Sigmoid colon (tissue), 7 donors: ENCODE data around the gene YWHAG. TPM values are rescaled to one million over a fixed set of nuclear protein-coding genes. Genes with fewer than 3 reads are reported as not detected.

Experiments
- DNase-seq: peaks from one replicate; pipeline ENCODE4 v3.0.0-alpha.2; 2019
- H3K27ac ChIP-seq, 4 donors: fragments of 200-600 bp; sonication (generic); one replicate each; pipeline ENCODE4 v1.5.1; 2016 to 2019; ENCODE audit warnings: mild to moderate bottlenecking in 1 of 4
- H3K27me3 ChIP-seq, 3 donors: fragments of 200-600 bp; sonication (generic); one replicate each; pipeline ENCODE4 v1.5.1; 2019; ENCODE audit warnings: mild to moderate bottlenecking in 1 of 3
- H3K36me3 ChIP-seq, 4 donors: fragments of 200-600 bp; sonication (generic); one replicate each; pipeline ENCODE4 v1.5.1; 2016 to 2019
- H3K4me1 ChIP-seq, 4 donors: fragments of 200-600 bp; sonication (generic); one replicate each; pipeline ENCODE4 v1.5.1; 2017 to 2019
- H3K4me3 ChIP-seq, 4 donors: fragments of 200-600 bp; sonication (generic); one replicate each; pipeline ENCODE4 v1.5.1; 2017 to 2019; ENCODE audit warnings: mild to moderate bottlenecking in 2 of 4, moderate library complexity in 1 of 4
- H3K9me3 ChIP-seq, 4 donors: fragments of 200-600 bp in 3 of 4; sonication (generic) in 3 of 4; one replicate each; pipeline versions ENCODE4 v1.5.1 to v1.6.1; 2013 to 2019
- CTCF ChIP-seq, 4 experiments: fragments of 450-650 bp in 3 of 4; fragments of 200-600 bp in 1 of 4; IDR thresholded peaks; one replicate each; pipeline ENCODE4 v1.5.1; 2016 to 2019; ENCODE audit warnings: antibody characterized with exemption in 4 of 4, mild to moderate bottlenecking in 3 of 4, moderate library complexity in 2 of 4
- EP300 ChIP-seq, 4 donors: sonication (generic); formaldehyde crosslinking; IDR thresholded peaks; one replicate each; pipeline ENCODE4 v1.6.1; 2017; ENCODE audit warnings: antibody characterized with exemption in 4 of 4
- POLR2A ChIP-seq, 2 donors: fragments of 450-650 bp; IDR thresholded peaks; one replicate each; pipeline ENCODE4 v1.6.1; 2016; ENCODE audit warnings: antibody characterized with exemption in 2 of 2, mild to moderate bottlenecking in 2 of 2, moderate library complexity in 2 of 2
- POLR2AphosphoS5 ChIP-seq, 4 donors: sonication (generic); formaldehyde crosslinking; IDR thresholded peaks; one replicate each; pipeline ENCODE4 v1.6.1; 2017; ENCODE audit warnings: antibody characterized with exemption in 4 of 4
- WGBS, 2 donors: extraction: QIAGEN DNeasy Blood & Tissue Kit; methylation state at CpG; one replicate each; pipeline ENCODE4 v1.1.7; 2013; 5-methylcytosine and 5-hydroxymethylcytosine counted together
- intact Hi-C: fragments of 100-400 bp; cut with DNase I; formaldehyde crosslinking; loops from one replicate; pipeline ENCODE4 v1.15.1; 2023
- polyA plus RNA-seq, 3 donors: library from polyadenylated mRNA; stranded (reverse); fragments of 200-250 nt; gene quantifications; one replicate each; pipeline ENCODE4 v1.2.3, GENCODE V29; 2013
- total RNA-seq, 4 donors: library from RNA; depleted of rRNA; stranded (reverse); fragments of >200 nt; gene quantifications; one replicate each; pipeline ENCODE4 v1.1.0, GENCODE V29; 2016
- donor health status: healthy with polysubstance abuse.
- donor health status: Bipolar disorder and iron deficiency.
- donor health status: healthy.

YWHAG gene
- total and polyA plus RNA-seq, 7 donors = 42.5 to 64.0 (median 54.2) TPM

- 90 to 95% methylated on average over 6 of the region's 6 CpGs for whole genome bisulfite sequencing, 2 donors
- no peak overlapping the region for H3K4me3 ChIP-seq
These were observed 24.3 kb downstream of the YWHAG start for GRCh38 chr7:76334320-76334967.

GRCh38 chr7:76333511-76334101 lies 25.2 kb downstream of the YWHAG start:
- H3K27ac ChIP-seq = peak overlapping the region; percentile 35 to 72 (median 56)
- H3K4me1 ChIP-seq = peaks cover 0 to 68% (median 48%) of the 10 kb centered on the region in 4 donors
- peaks cover 0 to 23% (median 11%) of the 10 kb centered on the region in 4 donors for H3K36me3 ChIP-seq
- H3K4me3 ChIP-seq = no peak overlapping the region
- DNase-seq = peak; percentile 77
- peak; percentile 14 to 56 (median 27) for TF ChIP-seq POLR2AphosphoS5 (IDR thresholded peaks at IDR 0.05)
- no peak for TF ChIP-seq EP300 (IDR thresholded peaks at IDR 0.05)
- intact Hi-C loops = no loop called here
- no peaks in the 10 kb centered on the region for H3K9me3 ChIP-seq
- WGBS, 2 donors = 82 to 86% methylated on average over 14 of the region's 14 CpGs
- no peaks in the 10 kb centered on the region for H3K27me3 ChIP-seq

More at GRCh38 chr7:76334320-76334967, 24.3 kb downstream of the YWHAG start:
- intact Hi-C loops = no loop called here
- Histone ChIP-seq H3K36me3 (peaks cover 0 to 15% (median 6%) of the 10 kb centered on the region in 4 donors), H3K27me3 (no peaks in the 10 kb centered on the region), H3K9me3 (no peaks in the 10 kb centered on the region), H3K27ac (peak overlapping the region in 3 of 4 donors; percentile 2 to 72 (median 59)), H3K4me1 (peaks cover 0 to 76% (median 51%) of the 10 kb centered on the region in 4 donors)
- DNase-seq = no peak
- TF ChIP-seq POLR2AphosphoS5 (IDR thresholded peaks at IDR 0.05) (no peak), POLR2A (IDR thresholded peaks at IDR 0.05) (no peak), CTCF (IDR thresholded peaks at IDR 0.05) (no peak), EP300 (IDR thresholded peaks at IDR 0.05) (no peak)

- Histone ChIP-seq H3K27me3 (no peaks in the 10 kb centered on the region), H3K9me3 (no peaks in the 10 kb centered on the region), H3K4me3 (no peak overlapping the region), H3K36me3 (peaks cover 0 to 32% (median 14%) of the 10 kb centered on the region in 4 donors), H3K4me1 (peaks cover 0 to 60% (median 38%) of the 10 kb centered on the region in 4 donors), H3K27ac (no peak overlapping the region)
- peak; percentile 22 for DNase-seq
- TF ChIP-seq POLR2AphosphoS5 (IDR thresholded peaks at IDR 0.05) = no peak
- TF ChIP-seq CTCF (IDR thresholded peaks at IDR 0.05) = no peak
- no peak for TF ChIP-seq EP300 (IDR thresholded peaks at IDR 0.05)
- no peak for TF ChIP-seq POLR2A (IDR thresholded peaks at IDR 0.05)
- intact Hi-C loops = no loop called here
- 53 to 66% methylated on average over 9 of the region's 9 CpGs for WGBS, 2 donors
These were observed 26.7 kb downstream of the YWHAG start for GRCh38 chr7:76332078-76332477.

GRCh38 chr7:76330673-76331072 lies 28.1 kb downstream of the YWHAG start:
- TF ChIP-seq POLR2AphosphoS5 (IDR thresholded peaks at IDR 0.05) = no peak
- no peak for TF ChIP-seq POLR2A (IDR thresholded peaks at IDR 0.05)
- no peak for TF ChIP-seq CTCF (IDR thresholded peaks at IDR 0.05)
- no peak for TF ChIP-seq EP300 (IDR thresholded peaks at IDR 0.05)
- peaks cover 0 to 42% (median 16%) of the 10 kb centered on the region in 4 donors for H3K36me3 ChIP-seq
- WGBS, 2 donors = 82 to 92% methylated on average over 5 of the region's 5 CpGs
- intact Hi-C loops = no loop called here
- no peak overlapping the region for H3K4me3 ChIP-seq
- H3K9me3 ChIP-seq = no peaks in the 10 kb centered on the region
- H3K4me1 ChIP-seq = peaks cover 0 to 65% (median 38%) of the 10 kb centered on the region in 4 donors
- H3K27me3 ChIP-seq = no peaks in the 10 kb centered on the region
- DNase-seq = peak; percentile 33
- no peak overlapping the region for H3K27ac ChIP-seq

GRCh38 chr7:76330261-76330660 lies 28.5 kb downstream of the YWHAG start:
- intact Hi-C loops = no loop called here
- H3K4me1 ChIP-seq = peaks cover 0 to 62% (median 35%) of the 10 kb centered on the region in 4 donors
- 83 to 85% methylated on average over 4 of the region's 4 CpGs for WGBS, 2 donors
- H3K9me3 ChIP-seq = no peaks in the 10 kb centered on the region
- peak; percentile 57 for DNase-seq
- TF ChIP-seq POLR2A (IDR thresholded peaks at IDR 0.05) (no peak), CTCF (IDR thresholded peaks at IDR 0.05) (no peak), EP300 (IDR thresholded peaks at IDR 0.05) (no peak), POLR2AphosphoS5 (IDR thresholded peaks at IDR 0.05) (no peak)
- no peak overlapping the region for H3K4me3 ChIP-seq
- H3K27me3 ChIP-seq = no peaks in the 10 kb centered on the region
- no peak overlapping the region for H3K27ac ChIP-seq
- peaks cover 0 to 44% (median 16%) of the 10 kb centered on the region in 4 donors for H3K36me3 ChIP-seq
